Neuronal stem cell (in vitro differentiated cells): ENCODE results near the gene RNF44.

Experiments
- DNase-seq: peaks from one replicate; pipeline ENCODE4 v3.0.0-alpha.2; 2013; ENCODE audit warnings: low spot score
- H2AFZ ChIP-seq: one replicate; pipeline ENCODE4 v1.6.1; 2013; ENCODE audit warnings: mild to moderate bottlenecking, low read length, inconsistent platforms
- H2AK5ac ChIP-seq: 2 replicates; pipeline ENCODE4 v1.6.1; 2013; ENCODE audit warnings: low read depth, mild to moderate bottlenecking, inconsistent platforms, low read length, moderate library complexity, mixed read lengths
- H2BK120ac ChIP-seq: 2 replicates; pipeline ENCODE4 v1.6.1; 2013; ENCODE audit warnings: low read depth, mild to moderate bottlenecking, inconsistent platforms, low read length, moderate library complexity, mixed read lengths
- H2BK12ac ChIP-seq: one replicate; pipeline ENCODE4 v1.6.1; 2013; ENCODE audit warnings: low read length, inconsistent platforms
- H2BK15ac ChIP-seq: 2 replicates; pipeline ENCODE4 v1.6.1; 2013; ENCODE audit warnings: mild to moderate bottlenecking, low read length, inconsistent platforms, mixed read lengths
- H2BK5ac ChIP-seq: one replicate; pipeline ENCODE4 v1.6.1; 2013; ENCODE audit warnings: inconsistent platforms, mild to moderate bottlenecking, low read length, moderate library complexity
- H3K14ac ChIP-seq: one replicate; pipeline ENCODE4 v1.6.1; 2013; ENCODE audit warnings: low read length, inconsistent platforms
- H3K18ac ChIP-seq: 2 replicates; pipeline ENCODE4 v1.6.1; 2013; ENCODE audit warnings: low read length, inconsistent platforms
- H3K23ac ChIP-seq: 2 replicates; pipeline ENCODE4 v1.6.1; 2013; ENCODE audit warnings: low read depth, mild to moderate bottlenecking, mixed read lengths, low read length, inconsistent platforms; ENCODE audit not compliant: poor library complexity
- H3K27ac ChIP-seq: replicated peaks from 3 replicates; pipeline ENCODE4 v1.5.1; 2013; ENCODE audit warnings: low read length, inconsistent platforms
- H3K27me3 ChIP-seq, 3 experiments: 2 replicates each; pipeline ENCODE4 v1.6.1; 2013; ENCODE audit warnings: low read length in 3 of 3, mild to moderate bottlenecking in 2 of 3, inconsistent platforms in 1 of 3, low read depth in 1 of 3, mixed read lengths in 1 of 3, moderate library complexity in 1 of 3; ENCODE audit not compliant: control insufficient read depth in 3 of 3, insufficient read depth in 3 of 3
- H3K36me3 ChIP-seq, 2 donors: replicated peaks in 1 of 2; 2 replicates each; pipeline ENCODE4 v1.6.1; 2013; ENCODE audit warnings: low read length in 2 of 2; ENCODE audit not compliant: control insufficient read depth in 2 of 2, insufficient read depth in 2 of 2
- H3K4ac ChIP-seq: 2 replicates; pipeline ENCODE4 v1.6.1; 2013; ENCODE audit warnings: inconsistent platforms, mild to moderate bottlenecking, low read length, moderate library complexity
- H3K4me1 ChIP-seq, 2 donors: 1 replicate in 1 of 2; 2 replicates in 1 of 2; pipeline ENCODE4 v1.6.1; 2013; ENCODE audit warnings: low read length in 2 of 2, low read depth in 1 of 2; ENCODE audit not compliant: control insufficient read depth in 2 of 2, insufficient read depth in 1 of 2
- H3K4me2 ChIP-seq: one replicate; pipeline ENCODE4 v1.6.1; 2013; ENCODE audit warnings: mild to moderate bottlenecking, low read length, inconsistent platforms; ENCODE audit not compliant: insufficient read depth, poor library complexity, severe bottlenecking
- H3K4me3 ChIP-seq, 2 donors: 2 replicates each; pipeline ENCODE4 v1.5.1; 2013; ENCODE audit warnings: low read length in 2 of 2, mild to moderate bottlenecking in 2 of 2, inconsistent platforms in 1 of 2, moderate library complexity in 1 of 2
- H3K79me1 ChIP-seq: one replicate; pipeline ENCODE4 v1.6.1; 2013; ENCODE audit warnings: low read depth, mild to moderate bottlenecking, inconsistent platforms, low read length, moderate library complexity
- H3K9ac ChIP-seq: one replicate; pipeline ENCODE4 v1.6.1; 2013; ENCODE audit warnings: mild to moderate bottlenecking, low read depth, low read length, inconsistent platforms; ENCODE audit not compliant: poor library complexity
- H3K9me3 ChIP-seq, 2 donors: replicated peaks in 1 of 2; 2 replicates each; pipeline versions ENCODE3 to v1.6.1; 2013; ENCODE audit warnings: low read length in 2 of 2, mild to moderate bottlenecking in 2 of 2, inconsistent platforms in 1 of 2, low read depth in 1 of 2, mixed read lengths in 1 of 2, moderate library complexity in 1 of 2; ENCODE audit not compliant: control insufficient read depth in 2 of 2, insufficient read depth in 1 of 2
- H4K8ac ChIP-seq: one replicate; pipeline ENCODE4 v1.6.1; 2013; ENCODE audit warnings: low read depth, mild to moderate bottlenecking, inconsistent platforms, low read length, moderate library complexity
- H4K91ac ChIP-seq: one replicate; pipeline ENCODE4 v1.6.1; 2013; ENCODE audit warnings: low read length, low read depth, mild to moderate bottlenecking, inconsistent platforms; ENCODE audit not compliant: poor library complexity
- WGBS, 2 donors: extraction: QIAGEN DNeasy Blood & Tissue Kit; methylation state at CpG; one replicate each; pipeline ENCODE4 v1.1.7; 2013; ENCODE audit warnings: missing lambda C conversion rate in 2 of 2, mixed read lengths in 1 of 2; ENCODE audit not compliant: insufficient read length in 2 of 2, insufficient replicate concordance in 1 of 2; ENCODE audit errors: extremely low coverage in 2 of 2; 5-methylcytosine and 5-hydroxymethylcytosine counted together

The RNF44 gene

DNA sequence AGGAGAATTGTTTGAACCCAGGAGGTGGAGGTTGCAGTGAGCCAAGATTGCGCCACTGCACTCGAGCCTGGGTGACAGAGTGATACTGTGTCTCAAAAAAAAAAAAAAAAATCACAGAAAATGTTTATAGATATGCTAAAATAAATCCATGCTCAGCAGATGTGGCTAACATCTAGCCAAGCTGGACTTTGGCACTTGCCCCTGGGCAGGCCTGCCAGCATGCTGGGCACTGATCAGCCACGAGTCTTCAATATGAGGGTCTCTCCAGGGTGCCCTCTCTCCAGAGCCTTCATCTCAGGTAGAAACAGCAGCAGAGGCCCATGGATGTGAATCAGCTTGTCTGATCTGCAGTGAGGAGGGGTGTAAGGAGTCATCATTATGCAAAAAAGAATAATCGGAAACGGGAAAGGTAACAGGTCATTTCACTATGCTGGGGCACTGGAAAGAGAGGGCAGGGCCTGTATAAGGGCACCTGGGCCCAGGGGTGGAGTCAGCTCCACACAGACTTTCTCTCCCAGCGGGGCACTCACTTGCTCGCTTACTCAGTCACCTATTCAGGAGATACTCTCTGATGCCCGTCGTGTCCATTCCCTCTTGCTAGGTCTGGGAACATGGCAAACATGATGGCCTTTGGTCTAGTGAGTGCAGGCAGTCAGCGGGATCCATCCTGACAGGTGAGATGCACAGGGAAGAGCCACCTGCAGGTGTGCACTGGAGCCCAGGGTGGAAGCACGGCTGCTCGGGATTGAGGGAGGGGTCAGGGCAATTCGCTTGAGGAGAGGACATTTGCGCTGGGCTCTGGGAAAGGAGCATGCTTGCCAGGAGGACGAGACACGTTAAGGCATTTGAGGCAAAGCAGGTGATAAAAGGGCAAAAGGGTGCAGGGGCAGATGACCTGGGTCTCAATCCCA is 17.1 kb downstream of the RNF44 start:
- no peaks in the 10 kb centered on the region for H3K79me1 ChIP-seq
- no peak overlapping the region for H3K14ac ChIP-seq
- H3K4me3 ChIP-seq: no peak overlapping the region
- H3K4me1 ChIP-seq: peaks cover 0 to 3% of the 10 kb centered on the region in 2 donors
- no peak overlapping the region for H2AK5ac ChIP-seq
- no peak overlapping the region for H3K27ac ChIP-seq
- H2BK12ac ChIP-seq: no peak overlapping the region
- H2BK15ac ChIP-seq: no peak overlapping the region
- no peak overlapping the region for H3K23ac ChIP-seq
- no peak overlapping the region for H3K18ac ChIP-seq
- H3K27me3 ChIP-seq: no peaks in the 10 kb centered on the region
- no peak for DNase-seq
- no peaks in the 10 kb centered on the region for H3K9me3 ChIP-seq
- no peaks in the 10 kb centered on the region for H3K36me3 ChIP-seq
- H3K9ac ChIP-seq: no peak overlapping the region
- H2BK120ac ChIP-seq: no peak overlapping the region
- H3K4me2 ChIP-seq: no peak overlapping the region
- no peak overlapping the region for H3K4ac ChIP-seq
- H4K8ac ChIP-seq: no peak overlapping the region
- H4K91ac ChIP-seq: no peak overlapping the region
- WGBS, 2 donors: no CpG with 5 or more reads among the region's 16 CpGs
- no peak overlapping the region for H2BK5ac ChIP-seq
- no peak overlapping the region for H2AFZ ChIP-seq

DNA sequence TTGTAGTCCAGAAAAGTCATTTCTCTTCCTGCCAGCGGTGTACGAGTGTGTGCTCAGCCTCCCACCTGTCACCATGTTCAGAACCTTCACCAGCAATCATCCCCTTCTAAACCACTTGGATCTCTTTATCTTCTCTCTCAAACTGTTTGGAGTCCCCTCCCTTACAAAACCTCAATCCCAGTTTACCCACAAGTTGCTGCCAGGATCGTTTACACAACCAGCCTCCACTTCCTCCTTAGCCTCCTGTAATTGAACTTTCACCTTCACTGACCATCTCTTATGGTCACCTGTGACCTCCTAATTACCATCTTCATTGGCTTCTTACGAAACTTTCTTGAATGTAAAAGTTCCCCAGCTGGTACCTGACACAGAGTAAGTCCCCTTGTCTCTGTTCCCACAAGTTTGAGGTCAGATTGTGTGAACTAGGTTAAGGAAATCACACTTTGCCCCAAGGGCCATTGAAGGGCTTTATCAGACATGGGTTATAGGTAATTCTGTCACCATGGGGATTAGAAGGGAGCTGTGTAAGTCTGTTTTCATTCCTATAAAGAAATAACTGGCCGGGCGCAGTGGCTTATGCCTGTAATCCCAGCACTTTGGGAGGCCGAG is 20.0 kb downstream of the RNF44 start:
- Histone ChIP-seq H3K79me1 (no peaks in the 10 kb centered on the region), H4K8ac (no peak overlapping the region), H2BK15ac (no peak overlapping the region), H3K4me3 (no peak overlapping the region), H3K4ac (no peak overlapping the region), H3K36me3 (no peaks in the 10 kb centered on the region), H2AFZ (no peak overlapping the region), H3K9ac (no peak overlapping the region), H3K9me3 (no peaks in the 10 kb centered on the region), H3K18ac (no peak overlapping the region), H3K23ac (no peak overlapping the region), H3K27ac (no peak overlapping the region), H2AK5ac (no peak overlapping the region), H3K27me3 (no peaks in the 10 kb centered on the region), H3K4me1 (peaks cover 0 to 3% of the 10 kb centered on the region in 2 donors), H3K4me2 (no peak overlapping the region), H2BK12ac (no peak overlapping the region), H3K14ac (no peak overlapping the region), H2BK5ac (no peak overlapping the region), H2BK120ac (no peak overlapping the region), H4K91ac (no peak overlapping the region)
- no CpG with 5 or more reads among the region's 7 CpGs for WGBS, 2 donors
- DNase-seq: no peak

DNA sequence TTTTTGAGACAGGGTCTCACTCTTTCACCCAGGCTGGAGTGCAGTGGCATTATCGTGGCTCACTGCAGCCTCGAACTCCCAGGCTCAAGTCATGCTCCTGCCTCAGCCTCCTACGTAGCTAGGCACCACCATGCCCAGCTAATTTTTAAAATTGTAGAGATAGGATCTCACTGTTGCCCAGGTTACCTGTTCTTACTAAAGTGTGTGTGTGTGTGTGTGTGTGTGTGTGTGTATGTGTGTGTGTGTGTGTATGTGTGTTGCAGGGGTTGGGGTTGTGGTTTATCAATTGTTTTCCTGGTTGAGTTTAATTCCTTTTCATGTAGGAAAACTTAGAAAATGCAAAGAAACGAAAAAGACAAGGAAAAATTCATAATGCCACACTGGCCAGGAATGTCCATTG is 21.8 kb downstream of the RNF44 start:
- H4K91ac ChIP-seq: no peak overlapping the region
- no peak overlapping the region for H3K9ac ChIP-seq
- H3K23ac ChIP-seq: no peak overlapping the region
- H3K27me3 ChIP-seq: no peaks in the 10 kb centered on the region
- H4K8ac ChIP-seq: no peak overlapping the region
- H3K18ac ChIP-seq: no peak overlapping the region
- no peak overlapping the region for H2BK15ac ChIP-seq
- no peak overlapping the region for H2BK5ac ChIP-seq
- no peak overlapping the region for H3K4me2 ChIP-seq
- no peak overlapping the region for H3K14ac ChIP-seq
- DNase-seq: no peak
- no peak overlapping the region for H2AFZ ChIP-seq
- no peaks in the 10 kb centered on the region for H3K79me1 ChIP-seq
- H3K36me3 ChIP-seq: peaks cover 0 to under 1% of the 10 kb centered on the region in 2 donors
- H2AK5ac ChIP-seq: no peak overlapping the region
- no peak overlapping the region for H2BK120ac ChIP-seq
- no peaks in the 10 kb centered on the region for H3K4me1 ChIP-seq
- no peak overlapping the region for H3K27ac ChIP-seq
- no peak overlapping the region for H3K4me3 ChIP-seq
- no peak overlapping the region for H2BK12ac ChIP-seq
- no peak overlapping the region for H3K4ac ChIP-seq
- no peaks in the 10 kb centered on the region for H3K9me3 ChIP-seq
- WGBS, 2 donors: no CpG with 5 or more reads among the region's 4 CpGs

DNA sequence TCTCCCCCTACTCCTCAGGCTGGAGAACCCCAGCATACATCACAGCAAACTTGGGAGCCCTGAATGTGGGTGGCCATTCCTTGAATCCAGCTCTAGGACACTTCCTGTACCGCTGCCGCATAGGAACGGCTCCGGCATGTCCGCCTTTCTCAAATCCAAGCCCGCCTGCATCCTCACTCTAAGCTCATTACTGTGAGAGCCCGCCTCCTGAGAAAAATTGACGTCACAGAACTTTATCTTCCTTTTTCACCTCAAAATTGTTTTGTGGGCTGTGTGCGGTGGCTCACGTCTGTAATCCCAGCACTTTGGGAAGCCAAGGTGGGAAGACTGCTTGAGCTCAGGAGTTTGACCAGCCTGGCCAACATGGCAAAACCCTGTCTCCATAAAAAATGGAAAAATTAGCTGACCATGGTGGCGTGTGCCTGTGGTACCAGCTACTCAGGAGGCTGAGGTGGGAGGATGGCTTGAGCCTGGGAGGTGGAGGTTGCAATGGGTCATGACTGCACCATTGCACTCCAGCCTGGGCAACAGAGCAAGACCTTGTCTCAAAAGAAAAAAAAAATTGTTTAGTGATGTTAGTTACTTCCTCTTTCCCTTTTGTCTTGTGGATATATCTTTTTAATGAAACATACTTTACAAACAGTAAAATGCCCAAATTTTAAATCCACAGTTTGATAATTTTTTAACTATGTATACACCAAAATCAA is 22.8 kb downstream of the RNF44 start:
- Histone ChIP-seq H2BK5ac (no peak overlapping the region), H3K4me2 (no peak overlapping the region), H2BK120ac (no peak overlapping the region), H2BK15ac (no peak overlapping the region), H3K23ac (no peak overlapping the region), H3K79me1 (no peaks in the 10 kb centered on the region), H3K27ac (no peak overlapping the region), H3K18ac (no peak overlapping the region), H3K9me3 (no peaks in the 10 kb centered on the region), H3K4me1 (no peaks in the 10 kb centered on the region), H3K4me3 (no peak overlapping the region), H2AFZ (no peak overlapping the region), H2AK5ac (no peak overlapping the region), H4K91ac (no peak overlapping the region), H3K36me3 (peaks cover 2 to 10% of the 10 kb centered on the region in 2 donors), H3K9ac (no peak overlapping the region), H3K27me3 (no peaks in the 10 kb centered on the region), H3K14ac (no peak overlapping the region), H4K8ac (no peak overlapping the region), H2BK12ac (no peak overlapping the region), H3K4ac (no peak overlapping the region)
- no peak for DNase-seq
- no CpG with 5 or more reads among the region's 11 CpGs for WGBS, 2 donors
